ENCODE results near the gene PEA15.

The PEA15 gene, protein sequence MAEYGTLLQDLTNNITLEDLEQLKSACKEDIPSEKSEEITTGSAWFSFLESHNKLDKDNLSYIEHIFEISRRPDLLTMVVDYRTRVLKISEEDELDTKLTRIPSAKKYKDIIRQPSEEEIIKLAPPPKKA

DNA sequence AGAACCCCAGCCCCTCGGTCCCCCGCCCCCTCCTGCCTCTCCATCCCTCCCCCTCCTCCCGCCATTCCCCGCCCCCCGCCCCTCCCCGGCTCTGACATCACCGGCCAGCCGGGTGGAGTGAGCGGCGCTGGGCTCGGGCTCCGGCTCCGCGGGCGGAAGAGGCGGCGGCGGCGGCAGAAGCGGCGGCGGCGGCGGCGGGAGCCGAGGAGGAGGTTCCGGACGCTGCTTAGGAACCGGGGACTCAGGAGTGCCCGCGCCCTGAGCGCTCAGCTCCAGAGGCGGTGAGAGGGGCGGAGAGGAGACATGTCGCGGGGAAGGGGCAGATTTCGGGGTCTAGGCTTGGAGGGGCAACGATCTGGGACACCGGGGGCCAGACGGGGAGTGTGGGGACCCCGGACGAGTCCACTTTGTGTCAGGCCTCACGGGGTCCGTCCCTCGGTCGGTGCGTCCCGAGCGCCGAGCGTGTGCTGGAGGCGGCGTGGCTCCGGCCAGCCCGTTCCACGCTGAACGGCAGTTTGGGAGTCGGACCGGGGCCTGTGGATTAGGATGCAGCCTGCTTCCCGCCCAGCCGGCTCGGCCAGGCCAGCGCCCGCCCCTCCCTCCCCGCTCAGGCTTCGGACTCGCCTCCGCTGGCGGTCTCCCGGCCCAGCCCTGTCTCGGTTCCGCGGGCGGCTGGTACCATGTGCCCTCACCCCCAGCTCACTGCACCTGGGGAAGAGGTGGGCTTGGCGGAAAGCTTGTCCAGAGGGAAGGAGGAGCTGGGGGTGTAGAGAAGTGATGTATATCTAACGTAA lies at the start of gene PEA15:
PEA15 (plus strand) TSS at position 143 of the 794 bp plus-strand sequence. CDS start 6,161 bp downstream, outside the sequence.
- DNase-seq: peak; percentile 68

DNA sequence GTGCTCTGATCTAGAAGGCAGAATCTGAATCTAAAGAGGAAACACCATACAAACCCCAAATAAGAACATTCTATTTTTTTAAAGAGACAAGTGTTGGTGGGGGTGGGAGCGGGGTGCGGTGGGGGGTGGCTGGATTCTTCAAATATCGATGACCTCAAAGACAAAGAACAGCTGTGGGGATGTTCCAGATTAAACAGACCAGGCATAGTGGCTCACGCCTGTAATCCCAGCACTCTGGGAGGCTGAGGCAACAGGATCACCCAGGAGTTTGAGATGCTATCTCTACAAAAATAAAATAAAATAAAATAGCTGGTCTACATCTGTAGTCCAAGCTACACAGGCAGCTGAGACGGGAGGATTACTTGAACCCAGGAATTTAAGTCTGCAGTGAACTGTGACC lies 48.8 kb upstream of the PEA15 start:
- DNase-seq: no peak

DNA sequence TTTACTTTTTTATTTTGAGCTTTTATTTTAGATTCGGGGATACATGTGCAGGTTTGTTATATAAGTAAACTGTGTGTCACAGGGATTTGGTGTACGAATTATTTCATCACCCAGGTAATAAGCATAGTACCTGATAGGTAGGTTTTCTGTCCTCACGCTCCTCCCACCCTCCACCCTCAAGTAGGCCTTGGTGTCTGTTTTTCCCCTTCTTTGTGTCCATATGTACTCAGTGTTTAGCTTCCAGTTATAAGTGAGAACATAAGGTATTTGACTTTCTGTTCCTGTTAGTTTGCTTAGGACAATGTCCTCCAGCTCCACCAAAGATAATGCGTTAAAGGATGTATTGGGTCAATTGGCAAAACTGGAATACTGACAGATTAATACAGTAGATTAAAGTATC lies 48.0 kb upstream of the PEA15 start:
- DNase-seq: no peak

DNA sequence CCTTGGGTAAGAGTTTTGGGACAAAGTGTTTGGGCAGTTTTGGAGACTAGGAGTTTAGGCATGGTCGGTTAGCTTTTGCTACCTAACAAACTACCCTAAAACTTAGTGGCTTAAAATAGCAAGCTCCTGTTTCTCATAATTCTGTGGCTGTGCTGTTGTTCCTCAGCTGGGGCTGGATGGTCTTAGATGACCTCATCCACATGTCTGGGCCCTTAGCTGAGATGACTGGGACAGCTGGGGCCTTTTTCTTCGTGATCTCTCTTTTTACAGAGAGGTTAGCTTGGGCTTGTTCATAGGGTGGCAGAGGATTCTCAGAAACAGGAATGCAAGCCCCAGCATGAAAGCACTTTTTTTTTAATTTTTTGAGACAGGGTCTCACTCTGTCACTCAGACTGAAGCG lies 47.2 kb upstream of the PEA15 start:
- no peak for DNase-seq

DNA sequence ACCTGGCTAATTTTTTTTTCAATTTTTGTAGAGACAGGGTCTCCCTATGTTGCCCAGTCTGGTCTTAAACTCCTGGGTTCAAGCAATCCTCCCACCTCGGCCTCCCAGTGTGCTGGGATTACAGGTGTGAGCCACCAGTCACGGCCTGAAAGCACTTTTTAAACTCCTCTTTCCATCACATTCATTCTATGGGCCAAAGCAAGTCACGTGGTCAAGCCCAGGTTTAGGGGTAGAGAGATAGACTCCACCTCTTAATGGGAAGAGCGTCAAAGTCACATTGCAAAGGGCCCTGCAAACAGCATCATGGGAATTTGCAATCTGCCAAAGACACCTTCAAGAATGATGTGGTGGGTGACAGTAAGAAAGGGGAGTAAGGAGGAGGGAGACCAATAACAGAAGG lies 46.6 kb upstream of the PEA15 start:
- DNase-seq: no peak

DNA sequence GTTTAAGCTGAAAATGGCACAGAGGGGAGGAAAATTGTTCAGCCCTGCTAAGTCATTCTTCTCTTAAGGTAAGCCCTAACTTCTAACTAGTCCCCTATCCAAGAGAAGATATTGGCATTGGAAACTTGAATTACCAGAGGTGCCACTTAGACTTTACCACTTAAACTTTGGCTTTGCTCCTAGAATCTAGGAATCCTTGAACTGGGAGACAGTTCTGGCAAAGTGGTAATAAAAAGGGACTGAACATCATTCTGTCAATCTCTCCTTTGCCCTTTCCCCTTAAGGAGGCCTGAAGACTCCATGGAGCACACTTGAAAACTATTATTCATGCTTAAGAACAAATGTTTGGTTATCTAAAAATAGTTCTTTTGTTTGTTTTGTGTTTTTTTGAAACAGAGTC lies 45.3 kb upstream of the PEA15 start:
- no peak for DNase-seq

DNA sequence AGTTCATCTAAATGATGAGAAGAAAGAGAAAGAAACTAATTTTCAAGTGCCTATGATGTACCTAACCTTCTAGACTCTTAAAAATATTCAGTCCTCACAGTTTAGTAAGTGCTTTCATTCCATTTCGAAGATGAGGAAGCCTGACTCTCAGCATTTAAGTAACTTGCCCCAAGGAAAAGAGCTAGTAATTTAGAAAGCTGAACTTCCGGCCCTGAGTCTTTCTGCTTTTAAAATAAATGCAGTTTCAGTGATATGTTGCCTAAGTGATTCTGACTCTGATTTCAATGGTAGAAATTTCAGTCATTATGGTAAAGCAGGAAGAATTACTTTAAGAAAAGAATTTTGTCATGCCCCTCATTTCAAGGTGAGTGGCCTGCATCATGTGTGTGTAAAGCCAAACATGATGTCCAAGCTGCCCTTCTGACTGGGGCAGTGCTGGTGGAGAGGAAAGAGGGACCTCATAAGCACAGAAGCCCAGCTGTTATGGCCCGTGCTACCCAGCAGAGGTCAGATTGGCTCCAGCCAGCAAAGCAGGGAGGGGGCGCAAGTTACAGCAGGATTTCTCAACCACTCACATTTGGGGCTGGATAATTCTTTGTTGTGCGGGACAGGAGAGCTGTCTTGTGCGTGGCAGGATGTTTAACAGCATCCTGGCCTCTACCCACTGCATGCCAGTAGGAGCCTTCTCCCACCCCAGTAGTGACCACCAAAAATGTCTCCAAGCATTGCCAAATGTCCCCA lies 43.0 kb upstream of the PEA15 start:
- DNase-seq: no peak

DNA sequence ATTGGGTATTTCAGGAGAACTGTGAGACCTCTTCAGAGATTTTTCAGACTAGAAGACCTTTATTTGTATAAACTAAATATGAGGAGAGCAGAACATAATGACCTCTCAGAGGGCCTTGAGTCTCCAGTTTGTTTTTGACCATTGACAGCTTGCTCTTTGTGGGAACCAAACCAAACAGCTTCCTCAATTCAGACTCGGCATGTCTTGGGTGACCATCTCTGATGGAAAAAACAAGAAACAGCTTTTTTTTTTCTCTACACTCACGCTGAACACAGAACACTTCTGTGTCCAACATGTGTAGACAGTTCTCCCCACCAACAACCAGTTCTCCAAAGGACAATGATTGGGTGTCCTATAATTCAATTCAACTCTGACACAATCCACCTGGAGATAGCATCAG lies 42.3 kb upstream of the PEA15 start:
- DNase-seq: no peak

DNA sequence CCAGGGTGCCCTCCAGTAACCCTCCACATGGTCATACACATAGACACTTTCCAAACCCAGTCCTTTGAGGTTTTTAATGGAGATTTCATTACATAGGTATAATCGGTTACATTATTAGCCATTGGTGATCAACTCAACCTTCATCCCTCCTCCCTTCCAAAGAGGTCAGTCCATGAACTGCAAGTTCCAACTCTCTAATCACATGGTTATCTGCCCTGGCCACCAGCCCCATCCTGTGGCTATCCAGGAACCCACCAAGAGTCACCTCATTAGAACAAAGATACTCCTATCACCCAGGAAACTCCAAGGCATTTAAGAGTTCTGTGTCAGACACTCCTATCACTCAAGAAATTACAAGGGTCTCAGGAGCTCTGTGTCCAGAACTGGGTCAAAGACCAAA lies 41.6 kb upstream of the PEA15 start:
- no peak for DNase-seq

DNA sequence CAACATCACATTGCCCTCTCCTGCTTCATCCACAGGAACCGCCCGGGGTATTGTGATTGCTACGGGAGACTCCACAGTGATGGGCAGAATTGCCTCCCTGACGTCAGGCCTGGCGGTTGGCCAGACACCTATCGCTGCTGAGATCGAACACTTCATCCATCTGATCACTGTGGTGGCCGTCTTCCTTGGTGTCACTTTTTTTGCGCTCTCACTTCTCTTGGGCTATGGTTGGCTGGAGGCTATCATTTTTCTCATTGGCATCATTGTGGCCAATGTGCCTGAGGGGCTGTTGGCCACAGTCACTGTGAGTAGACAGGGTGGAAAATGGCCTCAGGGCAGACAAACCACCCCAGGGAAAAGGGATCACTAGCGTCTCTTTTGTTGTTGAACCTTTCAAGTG lies 41.1 kb upstream of the PEA15 start:
- no peak for DNase-seq

DNA sequence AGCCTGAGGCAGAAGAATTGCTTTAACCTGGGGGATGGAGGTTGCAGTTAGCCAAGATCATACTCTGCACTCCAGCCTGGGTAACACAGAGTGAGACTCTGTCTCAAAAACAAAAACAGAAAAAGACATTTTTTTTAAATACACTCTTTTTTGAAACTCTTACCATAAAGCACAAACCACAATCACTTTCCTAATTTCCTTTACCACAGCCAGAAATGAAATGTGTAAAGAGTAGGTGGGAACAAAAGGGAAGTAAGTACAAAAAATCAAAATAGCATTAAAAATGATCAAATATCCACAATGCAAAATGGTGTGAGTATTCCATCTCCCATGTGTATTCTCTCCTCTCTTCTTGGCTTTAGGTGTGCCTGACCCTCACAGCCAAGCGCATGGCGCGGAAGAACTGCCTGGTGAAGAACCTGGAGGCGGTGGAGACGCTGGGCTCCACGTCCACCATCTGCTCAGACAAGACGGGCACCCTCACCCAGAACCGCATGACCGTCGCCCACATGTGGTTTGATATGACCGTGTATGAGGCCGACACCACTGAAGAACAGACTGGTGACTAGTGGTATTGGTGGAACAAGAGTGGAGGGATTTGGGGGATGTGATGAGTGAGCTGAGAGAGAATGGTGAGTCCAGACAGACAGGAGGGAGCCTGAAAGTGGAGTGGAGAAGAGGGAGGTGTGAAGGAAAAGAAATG lies 38.9 kb upstream of the PEA15 start:
- DNase-seq: no peak

DNA sequence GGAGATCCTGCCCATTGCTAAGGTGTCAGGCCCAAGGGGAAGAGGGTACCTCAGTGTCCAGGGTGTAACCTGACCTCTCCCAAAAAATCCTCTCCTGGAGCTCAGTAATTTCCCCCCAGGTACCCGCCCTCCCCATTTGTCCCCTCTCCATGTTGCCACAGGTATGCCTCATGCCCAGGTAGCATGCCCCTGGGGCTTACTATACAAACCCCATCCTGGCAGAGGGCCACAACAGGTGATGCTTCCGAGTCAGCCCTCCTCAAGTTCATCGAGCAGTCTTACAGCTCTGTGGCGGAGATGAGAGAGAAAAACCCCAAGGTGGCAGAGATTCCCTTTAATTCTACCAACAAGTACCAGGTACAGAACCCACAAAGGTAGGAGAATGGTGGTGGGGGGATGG lies 38.1 kb upstream of the PEA15 start:
- no peak for DNase-seq

DNA sequence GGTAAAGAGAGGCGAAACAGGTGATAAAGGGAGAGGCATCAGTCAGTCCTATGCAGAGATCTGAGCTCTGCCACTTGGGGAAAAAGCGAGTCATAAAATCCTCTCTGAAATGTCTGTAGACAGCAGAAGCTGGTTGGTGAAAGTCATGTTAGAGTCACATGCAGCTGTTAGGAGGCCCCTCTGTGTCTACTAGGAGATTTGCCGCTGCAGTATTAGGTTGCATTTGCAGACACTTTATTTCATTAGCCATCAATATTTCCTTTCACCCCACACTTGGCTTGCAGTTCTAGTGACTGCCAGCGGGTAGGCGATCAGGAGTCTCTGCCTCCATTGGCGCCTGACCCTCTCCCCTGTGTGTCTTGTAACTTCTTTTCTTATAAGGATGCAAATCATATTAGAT lies 37.6 kb upstream of the PEA15 start:
- DNase-seq: no peak

DNA sequence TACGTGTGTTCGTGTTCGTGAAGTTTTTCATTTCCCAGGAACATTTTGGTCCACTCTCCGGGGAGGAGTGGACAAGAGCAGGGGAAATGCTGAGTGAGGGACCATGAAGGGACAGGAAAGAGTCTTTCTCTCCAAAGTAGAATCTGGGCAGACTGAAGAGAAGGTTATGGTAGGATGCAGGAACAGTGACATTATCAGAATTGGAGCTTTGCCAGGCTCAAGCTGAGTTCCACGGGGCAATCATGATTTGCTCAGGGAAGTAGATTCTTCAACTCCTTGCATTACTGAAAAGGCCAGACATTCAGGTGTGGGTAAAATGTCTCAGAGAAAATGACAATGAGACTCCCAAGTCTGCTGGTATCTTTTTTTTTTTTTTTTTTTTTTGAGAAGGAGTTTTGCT lies 37.2 kb upstream of the PEA15 start:
- no peak for DNase-seq

DNA sequence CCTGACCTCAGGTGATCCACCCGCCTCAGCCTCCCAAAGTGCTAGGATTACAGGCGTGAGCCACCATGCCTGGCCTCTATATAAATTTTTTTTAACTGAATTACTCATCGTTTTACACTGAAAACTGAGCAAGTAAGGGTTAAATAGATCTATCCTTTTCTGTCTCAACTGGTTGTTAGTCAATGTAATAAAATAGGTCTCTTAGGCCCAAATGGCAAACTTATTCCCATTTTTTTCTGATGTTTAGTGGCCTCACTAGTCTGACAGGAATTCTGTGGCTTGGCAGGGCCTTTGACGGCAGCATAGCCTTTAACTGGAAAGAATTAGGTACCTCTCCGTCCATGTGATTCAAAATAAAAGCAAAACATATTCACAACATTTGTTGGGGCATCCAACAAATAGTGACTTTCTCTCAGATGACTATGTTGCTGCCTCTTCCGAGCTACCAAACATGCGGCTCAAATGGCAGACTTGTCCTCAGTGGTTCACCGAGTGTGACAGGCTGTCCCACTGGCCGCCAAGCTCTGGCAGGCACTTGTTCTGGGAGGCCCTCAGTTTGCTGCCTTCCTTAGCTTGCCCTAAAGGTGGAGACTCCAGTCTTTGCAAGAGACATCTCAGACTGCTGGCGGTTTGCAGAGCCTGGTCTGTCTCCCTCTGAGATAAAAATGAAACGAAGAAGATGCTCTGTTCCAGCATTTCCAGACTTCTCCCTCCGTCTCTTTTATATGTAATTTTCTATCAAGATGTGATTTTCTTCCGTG lies 36.4 kb upstream of the PEA15 start:
- DNase-seq: no peak

DNA sequence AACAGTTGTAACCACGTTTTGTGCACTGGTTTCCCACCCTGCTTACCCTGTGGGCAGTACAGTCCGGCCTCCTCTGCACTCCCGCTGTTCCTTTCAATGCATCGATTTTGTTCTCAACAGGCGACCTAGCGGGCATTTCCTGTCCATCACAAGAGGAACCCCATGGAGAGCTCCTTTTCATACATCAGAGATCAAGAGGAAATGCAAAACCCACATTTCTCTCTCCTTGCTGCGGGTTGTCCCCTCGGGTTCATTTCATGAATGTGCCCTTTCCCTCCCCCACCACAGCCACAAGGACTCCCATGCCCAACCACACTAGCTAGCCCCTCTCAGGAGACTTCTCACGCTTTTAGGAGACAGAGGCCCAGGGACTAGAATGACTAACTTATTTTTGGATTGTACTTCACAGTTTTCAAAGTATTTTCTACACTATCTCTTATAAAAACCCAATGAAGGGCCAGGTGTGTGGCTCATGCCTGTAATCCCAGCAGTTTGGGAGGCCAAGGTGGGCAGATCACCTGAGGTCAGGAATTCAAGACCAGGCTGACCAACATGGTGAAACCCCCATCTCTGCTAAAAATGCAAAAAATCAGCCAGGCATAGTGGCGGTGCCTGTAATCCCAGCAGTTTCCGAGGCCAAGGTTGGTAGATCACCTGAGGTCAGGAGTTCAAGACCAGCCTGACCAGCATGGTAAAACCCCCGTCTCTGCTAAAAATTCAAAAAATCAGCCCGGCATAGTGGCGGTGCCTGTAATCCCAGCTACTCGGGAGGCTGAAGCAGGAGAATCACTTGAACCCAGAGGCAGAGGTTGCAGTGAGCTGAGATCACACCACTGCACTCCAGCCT lies 35.4 kb upstream of the PEA15 start:
- DNase-seq: no peak

DNA sequence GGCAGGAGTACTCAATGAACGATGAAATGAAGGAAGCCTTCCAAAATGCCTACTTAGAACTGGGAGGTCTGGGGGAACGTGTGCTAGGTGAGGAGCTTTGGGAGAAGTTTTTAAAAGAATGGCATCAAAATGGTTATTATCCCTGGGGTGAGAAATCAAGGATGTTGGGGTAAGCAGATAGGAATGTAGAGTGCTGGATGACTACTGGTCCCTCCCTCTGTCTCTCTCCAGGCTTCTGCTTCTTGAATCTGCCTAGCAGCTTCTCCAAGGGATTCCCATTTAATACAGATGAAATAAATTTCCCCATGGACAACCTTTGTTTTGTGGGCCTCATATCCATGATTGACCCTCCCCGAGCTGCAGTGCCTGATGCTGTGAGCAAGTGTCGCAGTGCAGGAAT lies 33.8 kb upstream of the PEA15 start:
- DNase-seq: no peak

DNA sequence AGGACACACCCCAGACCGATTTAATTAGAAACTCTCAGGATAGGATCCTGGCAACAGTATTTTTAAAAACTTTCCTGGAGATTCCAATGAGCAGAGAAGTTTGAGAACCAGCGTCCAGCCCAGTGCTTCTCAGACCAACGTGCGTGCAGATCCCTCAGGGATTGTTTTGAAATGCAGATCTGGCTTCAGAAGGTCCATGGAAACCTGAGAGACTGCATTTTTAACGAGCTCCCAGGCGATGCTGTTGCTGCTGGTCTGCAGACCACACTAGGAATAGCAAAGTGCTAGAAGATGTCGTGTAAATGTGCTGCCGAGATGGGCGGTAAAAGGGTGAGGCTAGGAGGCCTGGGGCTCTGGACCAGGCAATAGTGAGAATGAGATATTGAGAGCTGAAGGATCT lies 33.2 kb upstream of the PEA15 start:
- DNase-seq: no peak

DNA sequence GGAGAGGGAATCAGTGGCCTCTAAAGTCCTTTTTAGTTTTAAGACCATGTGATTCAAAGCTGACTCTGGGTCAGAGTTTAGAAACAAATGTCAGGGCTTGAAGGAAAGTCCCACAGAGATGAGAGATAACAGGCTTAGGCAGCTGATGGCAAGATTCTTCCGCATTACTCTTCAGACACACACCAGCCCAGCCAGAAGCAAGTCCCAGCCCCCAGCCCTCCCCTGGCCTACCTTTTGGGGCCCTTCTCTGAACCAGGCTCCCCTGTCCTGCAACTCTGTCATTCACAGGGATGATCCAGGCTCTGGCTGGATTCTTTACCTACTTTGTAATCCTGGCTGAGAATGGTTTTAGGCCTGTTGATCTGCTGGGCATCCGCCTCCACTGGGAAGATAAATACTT lies 28.0 kb upstream of the PEA15 start:
- no peak for DNase-seq

DNA sequence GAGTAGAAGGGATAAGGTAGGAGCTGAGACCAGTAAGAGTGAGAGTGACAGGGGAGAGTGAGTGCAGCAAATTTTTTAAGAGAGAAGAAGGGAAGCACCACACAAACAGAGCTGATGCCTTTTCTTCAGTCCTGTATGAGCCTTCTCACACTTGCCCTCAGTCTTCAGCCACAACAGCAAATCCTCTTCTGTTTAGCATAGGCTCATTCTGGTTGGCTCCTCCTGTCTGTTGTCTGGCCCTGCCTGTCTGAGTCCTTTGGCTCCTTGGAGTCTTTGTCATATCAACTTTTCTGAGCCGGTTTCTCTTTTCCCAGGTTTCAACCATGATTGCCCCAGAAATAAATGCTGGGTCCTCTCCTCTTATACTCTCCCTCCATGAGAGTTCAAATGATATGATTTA lies 27.5 kb upstream of the PEA15 start:
- no peak for DNase-seq

DNA sequence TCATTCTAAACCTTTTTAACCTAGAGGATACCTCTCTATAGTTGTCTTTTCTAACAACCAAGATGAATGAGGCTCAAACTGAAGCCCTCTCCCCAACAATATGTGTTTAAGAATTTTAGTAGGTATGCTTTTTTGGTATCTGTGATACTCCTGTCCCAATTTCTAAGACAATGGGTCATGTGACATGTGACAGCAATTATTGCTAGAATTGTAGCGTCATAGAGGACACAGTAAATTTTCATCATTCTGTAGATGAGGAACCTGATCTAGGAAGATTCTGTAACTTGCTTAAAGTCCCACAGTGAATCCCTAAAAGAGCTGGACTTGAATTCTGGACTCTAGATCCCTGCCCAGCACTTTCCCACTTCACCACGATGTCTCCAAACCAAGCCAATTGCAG lies 26.5 kb upstream of the PEA15 start:
- DNase-seq: no peak

DNA sequence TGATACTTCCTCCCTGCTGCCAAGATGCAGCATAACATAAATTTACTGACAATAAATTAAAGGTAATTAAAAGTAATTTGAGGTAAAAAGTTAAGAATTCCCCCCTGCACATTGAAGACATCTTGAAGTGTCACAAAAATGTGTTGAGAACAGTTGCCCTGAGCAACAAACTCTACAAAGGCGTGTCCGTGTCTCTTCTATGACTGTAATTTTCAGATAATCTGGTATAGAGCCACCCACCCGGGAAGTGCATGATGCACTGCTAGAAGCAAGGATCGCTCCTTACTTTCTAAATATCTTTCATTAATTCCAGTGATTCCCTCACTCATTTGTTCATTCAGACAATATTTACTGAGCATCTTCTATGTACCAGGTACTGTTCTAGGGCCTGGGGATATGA lies 25.8 kb upstream of the PEA15 start:
- no peak for DNase-seq
